ENCODE results near the gene FKBP2.

FKBP2 gene

GRCh38 chr11:64208086-64208795 is 32.7 kb upstream of the FKBP2 start:
- no peak overlapping the region for H3K4me3 ChIP-seq (ENCODE audit: control insufficient read depth, low read depth, low read length)
- no peak for DNase-seq (ENCODE audit: low read depth)
- TF ChIP-seq, protein P1, sequence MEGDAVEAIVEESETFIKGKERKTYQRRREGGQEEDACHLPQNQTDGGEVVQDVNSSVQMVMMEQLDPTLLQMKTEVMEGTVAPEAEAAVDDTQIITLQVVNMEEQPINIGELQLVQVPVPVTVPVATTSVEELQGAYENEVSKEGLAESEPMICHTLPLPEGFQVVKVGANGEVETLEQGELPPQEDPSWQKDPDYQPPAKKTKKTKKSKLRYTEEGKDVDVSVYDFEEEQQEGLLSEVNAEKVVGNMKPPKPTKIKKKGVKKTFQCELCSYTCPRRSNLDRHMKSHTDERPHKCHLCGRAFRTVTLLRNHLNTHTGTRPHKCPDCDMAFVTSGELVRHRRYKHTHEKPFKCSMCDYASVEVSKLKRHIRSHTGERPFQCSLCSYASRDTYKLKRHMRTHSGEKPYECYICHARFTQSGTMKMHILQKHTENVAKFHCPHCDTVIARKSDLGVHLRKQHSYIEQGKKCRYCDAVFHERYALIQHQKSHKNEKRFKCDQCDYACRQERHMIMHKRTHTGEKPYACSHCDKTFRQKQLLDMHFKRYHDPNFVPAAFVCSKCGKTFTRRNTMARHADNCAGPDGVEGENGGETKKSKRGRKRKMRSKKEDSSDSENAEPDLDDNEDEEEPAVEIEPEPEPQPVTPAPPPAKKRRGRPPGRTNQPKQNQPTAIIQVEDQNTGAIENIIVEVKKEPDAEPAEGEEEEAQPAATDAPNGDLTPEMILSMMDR (IDR thresholded peaks at IDR 0.05; ENCODE audit: control insufficient read depth, insufficient read depth, low read depth, low read length, missing control alignments): no peak

DNA sequence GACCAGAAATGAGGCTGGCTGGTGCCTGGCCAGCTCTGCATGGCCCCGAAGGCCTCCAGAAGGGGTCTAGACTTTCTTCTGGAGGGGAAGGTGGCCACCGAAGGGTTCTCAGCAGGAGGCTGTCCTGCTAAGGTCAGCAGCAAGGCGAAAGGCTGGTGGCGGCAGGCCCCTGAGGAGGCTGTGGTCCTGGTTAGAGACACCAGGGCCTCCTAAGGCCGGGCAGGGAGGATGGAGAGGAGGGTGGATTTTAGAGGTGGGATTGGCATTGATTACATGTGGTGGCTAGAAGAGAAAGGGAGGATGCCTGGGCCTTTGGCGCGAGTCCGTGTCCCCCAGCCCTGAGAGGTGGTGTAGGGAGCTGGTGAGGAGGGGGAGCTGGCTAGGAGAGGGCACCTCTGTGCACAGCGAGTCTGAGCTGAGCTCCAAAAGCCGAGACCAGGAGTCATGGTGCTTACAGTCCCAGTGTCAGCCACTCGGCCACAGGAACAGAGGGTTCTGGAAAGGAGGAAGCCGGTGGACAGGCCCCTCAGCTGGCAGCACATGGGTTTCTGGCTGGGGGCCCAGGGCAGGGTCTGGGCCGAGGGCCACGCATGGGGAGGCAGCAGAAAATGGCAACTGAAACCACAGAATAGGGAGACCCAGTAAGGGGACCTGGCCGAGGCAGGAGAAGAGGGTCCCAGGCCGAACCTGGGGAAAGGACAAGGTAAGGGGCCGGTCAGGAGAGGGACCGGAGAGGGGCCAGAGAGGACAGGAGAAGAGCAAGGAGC is 31.9 kb upstream of the FKBP2 start:
- TF ChIP-seq, protein P1 (IDR thresholded peaks at IDR 0.05; ENCODE audit: control insufficient read depth, insufficient read depth, low read depth, low read length, missing control alignments): no peak
- H3K4me3 ChIP-seq (ENCODE audit: control insufficient read depth, low read depth, low read length): no peak overlapping the region
- no peak for DNase-seq (ENCODE audit: low read depth)

DNA sequence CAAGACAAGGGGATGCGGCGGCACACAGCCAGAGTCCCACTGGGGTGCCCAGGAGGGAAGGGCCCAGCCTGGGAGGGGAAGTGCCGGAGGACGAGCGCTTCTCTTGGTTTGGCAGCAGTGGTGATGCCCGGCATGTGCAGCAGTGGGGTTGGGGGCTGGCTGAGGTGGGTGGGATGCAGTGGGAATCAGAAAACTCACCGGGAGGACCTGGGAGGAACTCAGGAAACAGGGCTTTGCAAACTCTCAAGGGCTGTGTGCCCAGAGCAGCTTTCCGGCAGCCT is 31.4 kb upstream of the FKBP2 start:
- H3K4me3 ChIP-seq (ENCODE audit: control insufficient read depth, low read depth, low read length): no peak overlapping the region
- no peak for DNase-seq (ENCODE audit: low read depth)
- TF ChIP-seq, protein P1 (IDR thresholded peaks at IDR 0.05; ENCODE audit: control insufficient read depth, insufficient read depth, low read depth, low read length, missing control alignments): no peak

GRCh38 chr11:64210301-64211020 is 30.4 kb upstream of the FKBP2 start:
- DNase-seq (ENCODE audit: low read depth): no peak
- TF ChIP-seq, protein P1 (IDR thresholded peaks at IDR 0.05; ENCODE audit: control insufficient read depth, insufficient read depth, low read depth, low read length, missing control alignments): no peak
- H3K4me3 ChIP-seq (ENCODE audit: control insufficient read depth, low read depth, low read length): no peak overlapping the region

DNA sequence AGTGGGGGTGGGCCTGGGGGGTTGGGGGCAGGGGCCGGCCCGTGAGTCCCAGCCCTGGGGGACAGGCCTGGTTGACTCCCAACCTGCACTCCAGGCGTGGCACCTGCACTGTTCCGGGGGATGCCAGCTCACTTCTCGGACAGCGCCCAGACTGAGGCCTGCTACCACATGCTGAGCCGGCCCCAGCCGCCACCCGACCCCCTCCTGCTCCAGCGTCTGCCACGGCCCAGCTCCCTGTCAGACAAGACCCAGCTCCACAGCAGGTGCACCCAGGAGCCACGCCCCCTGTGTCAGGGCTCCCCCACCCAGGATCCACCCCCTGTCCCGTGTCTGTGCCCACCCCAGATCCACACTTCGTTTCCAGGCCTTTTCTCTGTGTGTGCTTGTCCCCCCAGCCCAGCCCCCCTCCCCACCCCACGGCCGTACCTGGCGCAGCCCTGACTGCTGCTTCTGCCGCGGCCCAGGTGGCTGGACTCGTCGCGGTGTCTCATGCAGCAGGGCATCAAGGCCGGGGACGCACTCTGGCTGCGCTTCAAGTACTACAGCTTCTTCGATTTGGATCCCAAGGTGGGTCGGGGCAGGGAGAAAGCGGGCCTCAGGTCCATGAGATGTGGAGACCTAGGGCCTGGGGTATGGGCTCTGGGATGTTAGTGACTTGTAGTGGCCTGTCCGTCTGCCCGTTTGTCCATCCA is 29.6 kb upstream of the FKBP2 start:
- H3K4me3 ChIP-seq (ENCODE audit: control insufficient read depth, low read depth, low read length): no peak overlapping the region
- TF ChIP-seq, protein P1 (IDR thresholded peaks at IDR 0.05; ENCODE audit: control insufficient read depth, insufficient read depth, low read depth, low read length, missing control alignments): no peak

DNA sequence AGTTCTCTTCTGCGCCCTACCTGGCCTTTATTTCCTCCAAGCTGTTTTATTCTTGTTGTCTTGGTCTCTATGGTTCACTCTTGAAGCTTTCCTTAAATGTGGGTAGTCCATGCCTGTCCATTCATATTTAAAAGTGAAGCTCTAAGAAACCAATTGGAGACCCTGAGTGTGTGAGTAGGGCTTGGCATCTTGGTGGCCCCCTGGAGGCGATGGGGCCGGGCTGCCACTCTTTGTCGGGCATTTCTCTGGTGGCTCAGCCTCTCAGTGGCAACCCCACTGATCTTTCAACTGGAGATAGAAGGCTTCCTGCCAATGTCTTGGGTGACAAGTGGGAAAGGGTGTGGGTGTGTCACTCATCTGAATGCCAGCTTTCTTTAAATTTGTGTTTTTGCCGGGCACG is 24.0 kb upstream of the FKBP2 start:
- TF ChIP-seq, protein P1 (IDR thresholded peaks at IDR 0.05; ENCODE audit: control insufficient read depth, insufficient read depth, low read depth, low read length, missing control alignments): no peak

More for the DNA sequence above, 29.6 kb upstream of the FKBP2 start:
- no peak for DNase-seq (ENCODE audit: low read depth)

More for the DNA sequence above, 24.0 kb upstream of the FKBP2 start:
- DNase-seq (ENCODE audit: low read depth): no peak
- H3K4me3 ChIP-seq (ENCODE audit: control insufficient read depth, low read depth, low read length): no peak overlapping the region
